PFSK-1 (cell line): ENCODE data around the gene PRKCE.

Experiments
- POLR2AphosphoS5 ChIP-seq: IDR thresholded peaks from 2 replicates; pipeline ENCODE4 v1.6.1; 2012; ENCODE audit warnings: low read depth, mild to moderate bottlenecking, control low read depth, low read length, moderate library complexity
- TF ChIP-seq, protein P1 (sequence below), 2 experiments: IDR thresholded peaks; 2 replicates each; pipeline versions ENCODE4 v1.6.1 to v1.8.0; 2011 to 2012; ENCODE audit warnings: low read depth in 2 of 2, low read length in 2 of 2, control low read depth in 1 of 2, inconsistent platforms in 1 of 2, mild to moderate bottlenecking in 1 of 2, moderate library complexity in 1 of 2; ENCODE audit not compliant: insufficient read depth in 1 of 2

DNA sequence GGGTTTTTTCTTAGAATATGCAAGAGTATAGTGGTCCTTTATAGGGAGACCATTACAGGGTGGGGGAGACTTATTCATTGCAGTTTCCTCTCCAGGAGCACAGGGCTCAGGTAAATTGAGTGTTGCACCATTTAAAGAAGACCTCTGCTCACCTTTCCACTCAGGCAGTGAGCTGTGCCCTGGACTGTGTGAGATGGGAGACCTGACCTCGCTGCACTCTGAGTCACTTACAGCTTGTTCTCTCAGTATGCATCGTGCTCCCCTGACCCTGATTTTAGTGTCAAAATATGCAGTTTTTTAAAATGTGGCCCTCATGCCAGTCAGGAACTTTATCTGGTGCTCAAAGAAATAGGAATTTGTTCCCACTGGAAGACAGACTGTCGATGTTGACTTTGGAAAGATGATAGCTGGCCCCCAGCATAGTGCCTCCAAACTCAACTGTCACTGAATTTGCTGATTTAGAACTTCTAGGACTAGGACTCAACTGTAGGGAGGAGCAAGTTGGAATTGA, 499.0 kb downstream of the PRKCE start:
- no peak for TF ChIP-seq POLR2AphosphoS5
- TF ChIP-seq, protein P1, sequence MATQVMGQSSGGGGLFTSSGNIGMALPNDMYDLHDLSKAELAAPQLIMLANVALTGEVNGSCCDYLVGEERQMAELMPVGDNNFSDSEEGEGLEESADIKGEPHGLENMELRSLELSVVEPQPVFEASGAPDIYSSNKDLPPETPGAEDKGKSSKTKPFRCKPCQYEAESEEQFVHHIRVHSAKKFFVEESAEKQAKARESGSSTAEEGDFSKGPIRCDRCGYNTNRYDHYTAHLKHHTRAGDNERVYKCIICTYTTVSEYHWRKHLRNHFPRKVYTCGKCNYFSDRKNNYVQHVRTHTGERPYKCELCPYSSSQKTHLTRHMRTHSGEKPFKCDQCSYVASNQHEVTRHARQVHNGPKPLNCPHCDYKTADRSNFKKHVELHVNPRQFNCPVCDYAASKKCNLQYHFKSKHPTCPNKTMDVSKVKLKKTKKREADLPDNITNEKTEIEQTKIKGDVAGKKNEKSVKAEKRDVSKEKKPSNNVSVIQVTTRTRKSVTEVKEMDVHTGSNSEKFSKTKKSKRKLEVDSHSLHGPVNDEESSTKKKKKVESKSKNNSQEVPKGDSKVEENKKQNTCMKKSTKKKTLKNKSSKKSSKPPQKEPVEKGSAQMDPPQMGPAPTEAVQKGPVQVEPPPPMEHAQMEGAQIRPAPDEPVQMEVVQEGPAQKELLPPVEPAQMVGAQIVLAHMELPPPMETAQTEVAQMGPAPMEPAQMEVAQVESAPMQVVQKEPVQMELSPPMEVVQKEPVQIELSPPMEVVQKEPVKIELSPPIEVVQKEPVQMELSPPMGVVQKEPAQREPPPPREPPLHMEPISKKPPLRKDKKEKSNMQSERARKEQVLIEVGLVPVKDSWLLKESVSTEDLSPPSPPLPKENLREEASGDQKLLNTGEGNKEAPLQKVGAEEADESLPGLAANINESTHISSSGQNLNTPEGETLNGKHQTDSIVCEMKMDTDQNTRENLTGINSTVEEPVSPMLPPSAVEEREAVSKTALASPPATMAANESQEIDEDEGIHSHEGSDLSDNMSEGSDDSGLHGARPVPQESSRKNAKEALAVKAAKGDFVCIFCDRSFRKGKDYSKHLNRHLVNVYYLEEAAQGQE (IDR thresholded peaks at IDR 0.05; ENCODE audit: insufficient read depth in 1 of 2, low read depth in 2 of 2, low read length in 2 of 2) = no peak
